GM21515 (cell line): ENCODE data around the gene NSMCE1.

Experiments
- ATAC-seq: cut with Tn5 transposase; IDR thresholded peaks from one replicate; pipeline ENCODE4 v1.9.1; 2021; ENCODE audit not compliant: unreplicated experiment

NSMCE1 gene

DNA sequence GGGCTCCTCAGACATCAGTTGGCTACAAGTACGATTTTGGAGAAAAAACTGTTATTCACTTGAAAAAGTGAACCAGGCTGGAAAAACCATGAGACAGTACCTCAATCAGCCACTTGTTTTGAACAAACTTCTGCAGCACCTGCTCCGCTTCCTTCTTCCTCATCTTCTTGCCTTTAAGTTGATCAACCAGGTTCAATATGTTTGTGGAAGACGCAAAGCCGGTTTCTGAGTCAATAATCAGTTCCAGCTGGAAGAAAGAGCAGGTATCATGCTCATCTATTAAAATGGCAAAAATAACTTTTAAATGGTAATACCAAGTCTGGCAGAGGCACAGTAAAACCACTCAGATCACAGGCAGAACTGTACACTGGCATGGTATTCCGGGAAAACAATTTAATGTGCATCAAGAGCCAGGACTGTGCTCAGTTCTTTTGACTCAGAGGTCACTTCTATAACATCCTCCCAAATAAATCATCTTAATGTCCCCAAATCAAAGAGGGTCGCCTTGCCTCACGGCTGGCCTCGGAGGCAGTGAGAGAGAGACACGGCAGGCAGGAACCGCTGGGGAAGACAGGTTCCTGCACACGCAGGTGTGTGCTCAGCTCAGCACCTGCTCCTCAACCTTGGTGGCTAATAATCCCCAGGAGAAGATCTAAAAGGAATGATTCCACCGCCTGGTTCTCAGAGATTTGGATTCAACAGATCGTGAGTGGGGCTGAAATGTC lies 35.5 kb downstream of the NSMCE1 start:
- ATAC-seq, result no peak

DNA sequence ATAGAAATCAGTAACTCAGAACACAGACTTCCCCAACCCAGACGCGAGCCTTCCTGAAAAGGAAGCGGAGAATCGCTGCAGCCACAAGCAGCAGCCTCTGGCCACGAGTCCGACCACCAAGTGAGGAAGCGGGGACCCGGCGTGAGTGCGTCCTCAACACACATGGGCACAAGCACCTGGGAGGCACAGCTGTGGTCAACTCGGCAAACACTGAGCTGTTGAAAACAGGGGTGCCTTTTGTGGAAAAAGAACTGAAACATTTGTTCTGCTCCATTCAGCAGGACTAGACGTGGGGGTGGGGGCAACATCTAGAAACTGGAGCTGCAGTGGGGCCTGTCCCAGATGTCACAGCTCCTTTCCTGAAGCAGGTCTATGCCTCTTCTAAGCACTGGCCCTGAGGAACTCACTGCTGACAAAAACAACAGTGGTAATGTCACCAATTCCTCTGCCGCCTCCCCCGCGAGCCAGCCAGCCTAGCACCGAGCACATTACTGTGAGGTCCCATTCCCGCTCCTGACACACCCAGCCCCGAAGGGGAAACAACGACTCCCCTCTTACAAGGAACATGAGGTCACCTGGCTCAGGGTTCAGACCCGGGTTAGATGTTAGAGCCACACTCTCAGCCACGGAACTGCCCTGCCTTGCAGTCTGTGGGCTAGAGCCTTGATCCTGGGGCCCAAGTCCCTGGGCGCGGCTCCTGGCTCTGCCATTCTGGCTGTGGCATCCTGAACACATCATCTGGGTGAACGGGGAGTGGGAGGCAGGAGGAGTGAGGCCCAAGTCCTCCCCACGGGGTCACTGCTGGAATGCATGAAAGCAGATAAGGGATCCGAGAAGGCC lies 36.3 kb downstream of the NSMCE1 start:
- ATAC-seq, result no peak

DNA sequence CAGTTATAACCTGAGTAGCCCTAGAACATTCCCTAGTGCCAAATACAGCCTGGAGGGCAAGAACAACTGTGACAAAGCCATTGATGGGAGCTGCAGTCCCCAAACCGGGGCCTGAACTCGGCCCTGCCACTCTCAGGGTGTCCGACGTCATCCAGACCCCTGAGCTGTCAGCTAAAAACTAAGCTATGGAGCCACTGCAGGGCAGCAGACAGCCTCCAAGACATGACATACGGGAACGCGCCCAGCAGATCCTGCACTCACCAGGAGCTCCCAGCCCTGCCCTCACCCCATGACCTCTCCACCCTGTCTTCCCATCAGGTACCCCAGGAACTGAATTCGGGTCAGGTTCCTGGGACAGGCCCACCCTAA lies 36.9 kb downstream of the NSMCE1 start:
- no peak for ATAC-seq

DNA sequence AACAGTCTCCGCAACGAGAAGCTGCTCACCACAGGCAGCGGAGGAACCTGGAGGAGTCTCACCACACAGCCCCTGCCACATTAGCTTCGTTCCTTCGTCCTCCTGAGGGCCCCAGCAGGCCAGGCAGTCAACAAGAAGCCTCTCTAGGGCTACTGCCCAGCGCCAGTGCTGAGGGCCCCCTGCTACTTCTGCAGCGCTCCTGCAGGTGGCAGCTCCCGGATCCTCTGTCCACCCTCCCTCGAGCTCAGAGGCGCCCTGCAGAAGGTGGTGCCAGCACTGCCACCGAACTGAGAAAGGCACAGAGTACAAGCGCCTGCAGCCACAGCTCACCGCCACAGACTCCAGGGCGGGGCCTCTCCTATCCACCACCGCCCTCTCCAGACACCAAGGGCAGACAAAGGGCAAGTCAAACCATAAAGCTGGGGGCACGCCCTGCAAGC lies 38.0 kb downstream of the NSMCE1 start:
- no peak for ATAC-seq

DNA sequence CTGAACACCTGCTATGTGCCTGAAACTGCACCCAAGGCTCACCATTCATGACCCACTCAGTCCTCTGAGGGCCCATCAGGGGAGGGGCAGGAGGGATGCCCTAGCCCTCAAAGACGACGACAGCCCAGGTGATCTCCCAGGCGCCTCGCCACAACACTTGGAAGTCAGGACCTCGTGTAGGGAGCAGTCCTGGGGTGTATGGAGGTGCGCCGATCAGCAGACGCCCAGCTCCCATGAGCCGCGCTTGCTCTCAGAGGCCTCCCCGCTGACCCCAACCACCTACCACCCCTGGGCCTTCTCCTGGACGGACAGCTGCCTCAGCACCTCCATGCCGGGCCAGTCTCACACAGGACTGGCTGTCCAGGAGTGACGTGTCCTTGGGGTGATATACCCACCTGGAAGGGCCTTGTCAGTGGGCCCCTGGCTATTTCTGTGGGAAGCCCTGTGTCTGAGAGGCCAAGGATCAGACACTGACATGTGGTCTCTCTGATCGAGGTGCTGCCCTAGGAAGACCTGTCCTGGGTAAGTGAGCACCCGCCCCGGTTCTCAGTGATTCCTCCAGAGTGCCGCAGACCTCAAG lies 38.6 kb downstream of the NSMCE1 start:
- ATAC-seq, result no peak

DNA sequence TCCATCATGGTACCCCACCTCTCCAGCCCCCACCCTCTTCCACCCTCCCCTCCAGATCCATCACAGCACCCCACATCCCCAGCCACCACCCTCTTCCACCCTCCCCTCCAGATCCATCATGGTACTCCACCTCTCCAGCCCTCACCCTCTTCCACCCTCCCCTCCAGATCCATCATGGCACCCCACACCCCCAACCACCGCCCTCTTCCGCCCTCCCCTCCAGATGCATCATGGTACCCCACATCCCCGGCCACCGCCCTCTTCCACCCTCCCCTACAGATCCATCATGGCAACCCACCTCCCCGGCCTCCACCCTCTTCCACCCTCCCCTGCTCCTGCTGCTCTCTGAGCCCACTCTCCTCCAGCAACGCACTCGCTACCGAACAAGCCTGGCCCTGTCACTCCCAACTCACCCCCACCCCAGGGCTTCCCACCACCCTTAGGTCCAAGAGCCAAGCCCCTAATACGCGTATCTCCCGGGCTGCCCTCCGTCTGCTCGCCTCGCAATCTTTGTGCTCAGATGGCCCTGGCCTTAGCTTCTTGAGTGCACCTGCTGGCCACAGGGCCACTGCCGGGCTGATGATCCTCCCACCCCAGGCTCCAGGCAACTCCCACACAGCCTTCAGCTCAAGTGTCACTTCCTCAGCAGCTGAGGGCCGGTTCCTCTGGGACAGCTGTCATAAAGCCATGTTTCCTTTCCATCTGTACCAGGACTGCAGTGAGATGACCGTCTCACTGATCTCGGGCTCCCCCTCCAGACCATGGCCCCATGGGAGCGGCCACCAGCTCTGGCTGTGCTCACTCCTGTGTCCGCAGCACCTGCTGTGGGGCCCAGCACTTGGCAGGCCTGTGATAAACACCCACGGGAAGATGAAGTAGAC lies 39.7 kb downstream of the NSMCE1 start:
- no peak for ATAC-seq

DNA sequence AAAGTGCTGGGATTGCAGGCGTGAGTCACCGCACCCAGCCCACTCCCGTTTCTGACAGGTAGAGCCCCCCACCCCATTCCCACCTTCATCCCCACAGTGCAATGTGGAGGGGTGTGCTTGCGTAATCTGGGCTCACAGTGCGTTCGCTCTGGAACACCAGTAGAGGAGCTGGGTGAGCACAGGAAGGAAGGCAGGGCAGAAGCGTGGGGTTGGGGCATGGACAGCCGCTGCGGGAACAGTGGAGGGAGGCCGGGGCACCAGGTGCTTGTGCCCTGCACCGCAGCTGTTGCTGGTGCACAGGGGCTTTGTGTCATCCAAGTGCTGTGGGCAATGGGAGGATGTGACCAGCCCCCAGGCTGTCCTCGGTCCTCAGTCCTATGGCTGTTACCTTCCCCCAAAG lies 40.5 kb downstream of the NSMCE1 start:
- no peak for ATAC-seq

DNA sequence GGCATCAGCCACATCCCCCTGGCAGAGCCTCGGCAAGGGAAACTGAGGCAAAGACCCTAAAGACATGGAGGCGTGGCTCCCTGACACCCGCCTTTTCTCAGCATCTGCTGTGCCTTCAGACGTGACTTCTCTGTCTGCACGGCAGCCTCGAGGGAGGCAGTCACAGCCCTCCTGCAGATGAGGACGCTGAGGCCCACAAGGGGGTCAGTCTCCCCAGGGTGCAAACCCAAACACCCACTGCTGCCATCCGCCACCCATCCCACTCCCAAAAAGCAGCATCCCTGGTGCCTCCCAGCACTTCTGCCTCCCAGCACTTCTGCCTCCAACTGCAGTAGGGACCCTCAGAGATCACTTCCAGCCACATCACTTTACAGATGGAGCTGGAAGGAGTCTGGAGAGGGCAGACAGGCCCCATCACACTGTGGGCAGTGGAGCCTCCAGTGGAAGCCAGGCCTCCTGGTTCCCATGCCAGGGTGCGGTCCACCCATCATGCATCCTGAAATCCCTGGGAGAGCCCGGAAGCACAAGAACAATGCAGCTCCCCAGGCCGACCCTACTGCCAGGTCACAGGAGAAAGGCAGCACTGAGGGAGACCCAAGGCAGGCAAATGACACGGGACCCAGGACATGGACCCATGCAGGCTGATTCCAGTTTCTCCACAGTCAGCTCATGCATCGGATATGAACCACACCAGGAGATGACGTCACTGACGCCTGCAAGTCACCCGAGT lies 41.4 kb downstream of the NSMCE1 start:
- ATAC-seq, result no peak

DNA sequence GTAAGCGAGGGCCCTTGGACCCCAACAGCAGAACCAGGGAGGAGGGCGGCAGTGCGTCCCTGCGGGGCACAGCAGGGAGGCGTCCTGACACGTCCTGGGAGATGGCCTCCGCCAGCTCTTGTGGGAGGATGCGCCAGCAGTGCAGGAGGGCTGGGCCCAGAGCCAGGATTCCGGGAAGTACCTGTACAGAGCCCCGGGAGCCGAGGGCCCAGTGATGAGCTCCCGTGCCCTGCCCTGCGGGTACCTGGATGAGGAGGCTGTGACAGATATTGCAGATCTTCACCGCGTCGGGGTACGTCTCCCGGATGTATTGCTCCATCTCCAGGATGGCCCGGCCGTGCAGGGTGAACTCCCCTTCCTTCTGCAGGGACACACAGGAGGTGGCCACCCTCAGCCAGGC lies 42.1 kb downstream of the NSMCE1 start:
- ATAC-seq, result no peak

DNA sequence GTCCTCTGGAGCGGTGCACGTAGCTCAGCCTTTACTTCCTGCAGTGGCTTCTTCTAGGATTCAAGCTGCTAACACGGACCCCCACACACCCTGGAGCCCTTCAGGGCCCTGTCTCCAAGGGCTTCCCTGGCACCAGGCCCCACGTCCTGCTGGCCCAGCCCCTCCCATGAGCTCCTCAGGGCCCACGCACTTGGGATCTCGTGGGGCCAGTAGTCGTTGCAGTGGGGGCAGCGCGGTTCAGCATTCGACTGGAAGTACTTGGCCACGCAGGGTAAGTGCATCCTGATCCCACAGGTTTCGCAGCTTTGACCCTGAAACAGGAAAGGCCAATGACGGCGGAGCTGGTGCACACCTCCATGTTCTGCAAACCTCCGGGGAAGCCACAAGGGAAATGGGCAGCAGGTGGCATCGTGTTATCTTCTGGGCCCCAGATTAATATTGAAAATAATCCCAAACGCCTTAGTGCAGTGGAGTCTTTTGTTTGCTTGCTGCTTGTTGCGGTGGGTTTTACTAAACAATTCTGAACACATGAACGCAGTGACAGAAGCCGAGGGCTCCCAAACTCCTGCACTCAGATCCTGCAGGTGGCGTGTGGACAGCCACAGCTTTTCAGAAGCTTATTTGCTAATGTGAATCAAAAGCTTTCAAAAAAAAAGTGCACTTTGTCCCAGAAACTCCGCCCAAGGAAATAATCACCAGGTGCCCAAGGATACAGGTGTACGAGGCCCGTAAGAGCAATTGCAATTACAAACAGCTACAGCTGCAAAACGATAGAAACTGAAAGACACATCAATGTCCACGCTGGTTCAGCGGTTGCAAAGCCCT lies 42.8 kb downstream of the NSMCE1 start:
- ATAC-seq, result no peak

DNA sequence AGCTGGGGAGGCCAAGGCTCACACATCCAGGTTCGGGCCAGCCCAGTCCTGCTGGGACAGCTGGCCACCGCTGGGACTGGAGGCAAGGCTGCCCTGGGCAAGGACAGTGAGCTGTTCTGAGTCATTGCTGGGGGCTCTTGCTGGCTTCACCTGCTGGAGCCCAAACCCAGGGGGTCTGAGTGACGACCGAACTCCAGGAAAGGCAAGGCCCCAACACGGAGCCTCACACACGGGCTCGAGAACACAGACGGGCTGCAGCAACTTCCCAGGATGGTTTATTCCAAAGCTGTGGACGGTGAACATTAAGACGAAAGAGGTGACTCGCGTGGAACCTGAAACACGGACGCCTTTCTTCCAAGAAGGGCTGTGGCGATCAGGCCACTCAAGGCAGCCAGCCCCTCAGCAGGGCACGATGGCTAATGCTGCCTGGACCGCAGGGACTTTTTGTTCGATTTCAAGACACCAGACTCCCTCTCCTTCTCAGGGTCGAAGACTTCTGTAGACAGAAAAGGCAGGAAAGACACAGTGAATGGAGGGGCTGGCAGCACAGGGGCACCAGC lies 43.8 kb downstream of the NSMCE1 start:
- ATAC-seq, result no peak

DNA sequence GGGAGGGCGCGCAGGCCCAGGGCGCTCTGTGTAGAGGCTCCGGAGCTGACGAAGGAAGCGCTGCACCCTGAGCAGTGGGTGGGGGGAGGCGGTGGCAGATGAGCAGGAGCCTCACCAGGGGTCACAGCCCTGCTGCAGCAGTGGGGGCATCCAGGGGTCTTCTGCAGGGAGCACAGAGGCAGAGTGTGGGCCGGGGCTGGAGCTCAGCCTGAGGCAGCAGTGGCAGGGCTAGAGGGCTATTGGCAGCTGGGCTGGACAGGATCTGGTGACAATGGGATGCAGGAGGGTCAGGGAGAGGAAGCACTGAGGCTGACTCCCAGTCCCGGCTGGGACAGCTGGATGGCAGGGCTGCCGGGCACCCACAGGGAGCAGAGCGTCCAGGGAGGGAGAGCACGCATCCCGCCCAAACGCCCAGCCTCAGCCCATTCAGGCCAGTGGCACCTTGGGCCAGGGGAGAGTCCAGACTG lies 44.3 kb downstream of the NSMCE1 start:
- ATAC-seq, result no peak

DNA sequence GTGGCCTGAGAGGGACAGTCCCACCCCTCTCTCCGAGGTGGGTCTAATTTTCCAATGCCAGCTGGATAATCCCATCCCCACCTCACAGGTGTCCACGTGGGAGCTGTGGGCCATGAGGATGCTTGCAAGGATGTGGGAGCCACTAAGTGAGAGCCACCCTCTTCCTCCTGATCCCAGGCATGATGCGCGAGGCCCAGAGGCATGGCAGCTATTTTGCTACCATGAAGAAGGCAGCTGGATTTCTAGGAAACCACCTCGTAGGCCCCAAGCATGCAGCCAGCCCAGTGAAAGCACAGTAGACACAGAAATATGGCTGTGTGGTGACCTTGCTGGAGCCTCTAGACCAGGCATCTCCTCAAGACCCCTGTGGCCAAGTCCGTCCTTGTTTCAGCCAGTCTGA lies 44.9 kb downstream of the NSMCE1 start:
- ATAC-seq, result no peak

DNA sequence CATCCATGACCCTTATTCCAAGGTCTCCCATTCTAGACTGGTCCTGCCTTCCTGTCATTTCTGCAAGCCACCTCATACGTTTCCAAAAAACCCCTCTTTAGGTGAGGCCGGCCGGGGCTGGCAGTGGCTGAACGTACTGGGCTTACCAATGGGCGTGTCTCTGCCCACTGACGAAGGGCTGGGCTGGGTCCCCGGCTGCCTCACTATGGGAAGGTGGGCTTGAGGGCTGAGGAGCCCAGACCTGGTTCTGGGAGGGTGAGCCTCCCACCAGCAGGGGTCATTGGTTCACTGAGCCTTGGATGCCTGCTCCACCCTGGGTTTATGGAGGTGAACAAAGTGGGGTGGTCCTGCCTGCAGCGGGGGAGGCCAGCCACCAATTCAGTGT lies 45.4 kb downstream of the NSMCE1 start:
- no peak for ATAC-seq

DNA sequence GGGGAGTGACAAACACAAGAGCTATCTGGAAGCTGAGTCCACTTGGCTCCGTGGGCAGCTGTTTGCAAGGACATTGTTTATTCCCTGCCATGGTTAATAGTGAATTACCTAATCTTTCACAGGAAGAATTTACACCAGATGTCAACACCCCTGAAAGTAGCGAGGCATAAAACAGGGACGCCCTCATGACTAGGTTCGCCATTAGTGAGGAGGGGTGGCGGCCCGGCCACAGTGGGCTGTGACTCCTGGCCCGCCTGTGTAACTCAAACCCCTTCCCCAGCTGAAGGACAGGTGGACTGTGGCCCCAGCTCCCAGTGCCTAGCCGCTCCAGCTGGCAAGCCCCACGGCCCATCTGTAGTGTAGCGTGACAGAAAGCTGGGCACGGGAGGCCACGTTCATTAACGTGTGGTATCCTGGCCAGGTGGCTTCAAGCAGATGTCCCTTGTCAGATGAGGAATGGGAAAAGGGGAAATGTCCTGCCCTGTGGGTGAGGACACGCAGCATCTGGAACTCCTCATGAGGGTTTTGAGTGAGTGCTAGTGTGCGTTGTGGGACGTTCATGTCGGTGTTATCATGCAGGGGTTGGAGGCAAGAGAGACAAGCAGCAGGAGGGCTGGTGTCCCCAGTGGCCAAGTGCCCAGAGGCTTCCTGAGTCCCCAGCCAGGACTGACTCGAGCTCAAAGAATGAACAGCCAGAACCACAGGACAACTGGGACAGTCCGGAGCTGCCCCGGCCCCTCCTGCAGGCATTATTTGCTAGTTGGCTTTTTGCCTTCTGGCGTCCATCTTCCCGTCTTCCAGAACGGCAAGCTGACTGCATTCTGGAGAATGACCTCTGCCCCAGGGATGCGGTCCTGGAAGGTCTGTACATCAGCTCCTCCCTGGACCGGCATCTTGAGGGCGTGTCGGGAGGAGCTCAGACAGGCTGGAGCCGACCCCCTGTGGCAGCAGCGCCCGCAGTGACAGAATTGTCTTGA lies 46.0 kb downstream of the NSMCE1 start:
- ATAC-seq, result no peak

DNA sequence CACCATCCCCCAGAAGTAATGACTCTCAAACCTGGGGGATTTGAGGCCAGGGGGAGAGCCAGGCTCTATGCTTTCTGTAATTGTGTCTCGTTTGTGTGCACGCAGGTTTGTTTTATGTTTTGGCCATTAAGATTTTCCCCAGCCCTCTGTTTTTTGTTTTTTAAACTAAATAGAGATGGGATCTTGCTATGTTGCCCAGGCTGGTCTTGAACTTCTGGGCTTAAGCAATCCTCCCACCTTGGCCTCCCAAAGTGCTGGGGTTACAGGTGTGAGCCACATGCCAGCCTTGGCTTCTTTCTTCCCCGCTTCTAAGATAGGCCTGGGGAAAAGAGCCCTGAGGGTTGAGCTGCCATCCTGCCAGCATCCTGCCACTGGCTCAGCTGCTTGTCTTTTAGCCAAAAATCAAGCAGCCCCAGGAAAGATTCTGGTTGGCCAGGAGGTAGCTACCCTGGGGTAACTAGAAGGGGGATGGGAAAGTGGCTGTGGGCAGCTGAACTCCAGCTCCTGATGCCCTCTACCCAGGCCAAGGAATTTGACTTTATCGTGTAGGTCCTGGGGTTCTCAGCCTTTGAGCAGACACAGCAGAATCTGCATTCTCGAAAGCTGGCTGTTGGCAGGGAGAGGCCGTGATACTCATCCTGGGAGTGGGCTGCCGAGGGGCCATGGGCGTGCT lies 46.9 kb downstream of the NSMCE1 start:
- ATAC-seq, result no peak

DNA sequence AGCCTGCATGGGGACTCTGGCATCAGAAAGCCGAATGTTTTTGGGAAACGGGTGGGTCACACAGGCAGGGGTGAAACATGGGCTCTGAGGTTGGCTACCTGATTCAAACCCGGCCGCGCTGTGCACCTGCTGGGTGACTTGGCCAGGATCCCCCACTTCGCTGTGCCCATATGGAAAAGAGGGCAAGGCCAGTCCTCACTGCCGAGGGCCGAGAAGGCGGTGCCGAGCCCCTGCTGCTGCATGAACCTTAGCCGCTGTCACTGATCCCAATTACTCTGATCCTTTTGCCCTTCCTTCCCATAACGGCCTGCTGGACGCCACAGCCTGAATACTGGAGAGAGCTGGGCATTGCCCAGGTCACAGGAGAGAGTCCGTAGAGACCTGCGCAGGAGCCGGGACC lies 47.6 kb downstream of the NSMCE1 start:
- no peak for ATAC-seq

DNA sequence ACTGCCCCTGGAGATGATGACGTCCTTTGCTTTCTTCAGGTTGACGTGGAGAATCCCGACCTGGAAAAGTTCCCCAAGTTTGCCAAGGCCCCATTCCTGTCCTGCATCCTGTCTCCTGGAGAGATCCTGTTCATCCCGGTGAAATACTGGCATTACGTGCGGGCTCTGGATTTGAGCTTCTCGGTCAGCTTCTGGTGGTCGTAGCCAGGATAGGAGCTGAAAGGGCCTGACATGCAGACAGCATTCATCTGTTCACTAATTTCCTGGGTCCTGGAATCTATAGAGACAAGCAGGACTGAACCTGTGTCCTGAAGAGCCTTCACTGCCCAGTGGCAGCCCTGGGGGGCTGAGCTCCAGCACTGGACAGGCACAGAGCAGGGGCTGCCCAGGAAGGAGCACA lies 48.0 kb downstream of the NSMCE1 start:
- ATAC-seq, result no peak
